ENCODE data around the gene CXADR. TPM values are rescaled to one million over a fixed set of nuclear protein-coding genes. Genes with fewer than 3 reads are reported as not detected.

CXADR gene
- total RNA-seq, 2 experiments from 2014 or later = 6.3 to 6.6 TPM

- peaks cover 13% of the 10 kb centered on the region; the same call in 1 of the 2 replicates for H3K36me3 ChIP-seq (ENCODE audit: insufficient read depth, low read length)
- H3K4me3 ChIP-seq (ENCODE audit: low read depth, low read length, poor library complexity, severe bottlenecking) = no peak overlapping the region
- no TSS peak for BruUV-seq (replicated peaks)
- CTCF ChIA-PET (ENCODE audit: unreplicated experiment) = no interaction called here
- H3K4me1 ChIP-seq (ENCODE audit: insufficient read depth, low read length, poor library complexity, severe bottlenecking) = peaks cover 16% of the 10 kb centered on the region
- H3K9me3 ChIP-seq (ENCODE audit: low read length) = peaks cover 8% of the 10 kb centered on the region; the same call in 1 of the 2 replicates
- no peaks in the 10 kb centered on the region for H3K9me2 ChIP-seq (ENCODE audit: insufficient read depth, low read length)
- peak; percentile 26 for DNase-seq (ENCODE audit: low spot score)
- H3K27ac ChIP-seq (ENCODE audit: low read depth, low read length, poor library complexity, severe bottlenecking) = no peak overlapping the region
- no peak overlapping the region for H2AFZ ChIP-seq (ENCODE audit: low read length)
- intact Hi-C loops (cut with micrococcal nuclease; ENCODE audit: unreplicated experiment) = no loop called here
- H3K4me2 ChIP-seq (ENCODE audit: low read length) = peak overlapping the region; percentile 30
- no peaks in the 10 kb centered on the region for H3K79me2 ChIP-seq (ENCODE audit: insufficient read depth, low read depth, low read length)
- H4K20me1 ChIP-seq (ENCODE audit: insufficient read depth, low read length) = no peaks in the 10 kb centered on the region
- POLR2A ChIA-PET = interaction anchor here (0.5 kb wide), 1 partner anchor 69 kb away, joined by 3 read pairs; no protein-coding TSS in a partner anchor
- TF ChIP-seq EZH2phosphoT487 (IDR thresholded peaks at IDR 0.05; ENCODE audit: borderline replicate concordance, low read depth, low read length) (no peak), CTCF (conservative IDR thresholded peaks at IDR 0.05; ENCODE audit: low read length) (no peak)
These were observed 26.5 kb downstream of the CXADR start for GRCh38 chr21:17539323-17539722.

- Histone ChIP-seq H3K4me2 (ENCODE audit: low read length) (0 out of 2 replicates have a peak overlapping the region, but pooled peaks have one; percentile 30), H3K4me1 (ENCODE audit: insufficient read depth, low read length, poor library complexity, severe bottlenecking) (peaks cover 16% of the 10 kb centered on the region), H3K27ac (ENCODE audit: low read depth, low read length, poor library complexity, severe bottlenecking) (no peak overlapping the region), H4K20me1 (ENCODE audit: insufficient read depth, low read length) (no peaks in the 10 kb centered on the region), H3K9me2 (ENCODE audit: insufficient read depth, low read length) (no peaks in the 10 kb centered on the region), H3K36me3 (ENCODE audit: insufficient read depth, low read length) (peaks cover 13% of the 10 kb centered on the region; the same call in 1 of the 2 replicates), H3K79me2 (ENCODE audit: insufficient read depth, low read depth, low read length) (no peaks in the 10 kb centered on the region), H3K4me3 (ENCODE audit: low read depth, low read length, poor library complexity, severe bottlenecking) (no peak overlapping the region), H2AFZ (ENCODE audit: low read length) (no peak overlapping the region), H3K9me3 (ENCODE audit: low read length) (peaks cover 8% of the 10 kb centered on the region; the same call in 1 of the 2 replicates)
- TF ChIP-seq EZH2phosphoT487 (IDR thresholded peaks at IDR 0.05; ENCODE audit: borderline replicate concordance, low read depth, low read length) (no peak), CTCF (conservative IDR thresholded peaks at IDR 0.05; ENCODE audit: low read length) (no peak)
- ChIA-PET CTCF (ENCODE audit: unreplicated experiment) (no interaction called here), POLR2A (interaction anchor here (0.5 to 0.9 kb wide), 2 partner anchors 9 to 70 kb away, joined by 3 to 4 read pairs; no protein-coding TSS in a partner anchor)
- no peak for DNase-seq (ENCODE audit: low spot score)
- intact Hi-C loops (cut with micrococcal nuclease; ENCODE audit: unreplicated experiment) = no loop called here
- no TSS peak for BruUV-seq (replicated peaks)
These were observed 27.0 kb downstream of the CXADR start for GRCh38 chr21:17539743-17540341.

GRCh38 chr21:17540530-17540929 lies 27.7 kb downstream of the CXADR start:
- H2AFZ ChIP-seq (ENCODE audit: low read length) = no peak overlapping the region
- no peak overlapping the region for H3K27ac ChIP-seq (ENCODE audit: low read depth, low read length, poor library complexity, severe bottlenecking)
- H3K9me3 ChIP-seq (ENCODE audit: low read length) = peaks cover 8% of the 10 kb centered on the region; the same call in 1 of the 2 replicates
- H3K4me3 ChIP-seq (ENCODE audit: low read depth, low read length, poor library complexity, severe bottlenecking) = no peak overlapping the region
- DNase-seq (ENCODE audit: low spot score) = no peak
- no peaks in the 10 kb centered on the region for H3K79me2 ChIP-seq (ENCODE audit: insufficient read depth, low read depth, low read length)
- no peaks in the 10 kb centered on the region for H4K20me1 ChIP-seq (ENCODE audit: insufficient read depth, low read length)
- peaks cover 7% of the 10 kb centered on the region; the same call in 1 of the 2 replicates for H3K36me3 ChIP-seq (ENCODE audit: insufficient read depth, low read length)
- no TSS peak for BruUV-seq (replicated peaks)
- TF ChIP-seq EZH2phosphoT487 (IDR thresholded peaks at IDR 0.05; ENCODE audit: borderline replicate concordance, low read depth, low read length) = no peak
- TF ChIP-seq CTCF (conservative IDR thresholded peaks at IDR 0.05; ENCODE audit: low read length) = no peak
- H3K4me2 ChIP-seq (ENCODE audit: low read length) = no peak overlapping the region
- ChIA-PET CTCF (ENCODE audit: unreplicated experiment) (no interaction called here), POLR2A (interaction anchor here (0.9 kb wide), 1 partner anchor 8 kb away, joined by 4 read pairs; no protein-coding TSS in a partner anchor)
- no peaks in the 10 kb centered on the region for H3K9me2 ChIP-seq (ENCODE audit: insufficient read depth, low read length)
- intact Hi-C loops (cut with micrococcal nuclease; ENCODE audit: unreplicated experiment) = no loop called here
- H3K4me1 ChIP-seq (ENCODE audit: insufficient read depth, low read length, poor library complexity, severe bottlenecking) = peaks cover 16% of the 10 kb centered on the region

All from OCI-LY7 (cell line).